HG03521 (cell line): ENCODE measurements around the gene IZUMO1.
A peak's percentile ranks its signal among the peaks of the same experiment; 100 is the strongest.
"Not testable (repeated sequence)": the region's sequence is repeated elsewhere in the genome, so short reads cannot be mapped to it uniquely, and the experiment has no call there.

ENCODE experiments used
- ATAC-seq: cut with Tn5 transposase; IDR thresholded peaks from one replicate; pipeline ENCODE4 v1.9.1; 2021; ENCODE audit warnings: mild to moderate bottlenecking, moderate library complexity; ENCODE audit not compliant: unreplicated experiment

Gene IZUMO1

GRCh38 chr19:48746738-48747575, at the start of gene IZUMO1:
Gene IZUMO1 (minus strand): TSS chr19:48746909. CDS start chr19:48745859, 1,050 bp downstream.
- no peak for ATAC-seq

DNA sequence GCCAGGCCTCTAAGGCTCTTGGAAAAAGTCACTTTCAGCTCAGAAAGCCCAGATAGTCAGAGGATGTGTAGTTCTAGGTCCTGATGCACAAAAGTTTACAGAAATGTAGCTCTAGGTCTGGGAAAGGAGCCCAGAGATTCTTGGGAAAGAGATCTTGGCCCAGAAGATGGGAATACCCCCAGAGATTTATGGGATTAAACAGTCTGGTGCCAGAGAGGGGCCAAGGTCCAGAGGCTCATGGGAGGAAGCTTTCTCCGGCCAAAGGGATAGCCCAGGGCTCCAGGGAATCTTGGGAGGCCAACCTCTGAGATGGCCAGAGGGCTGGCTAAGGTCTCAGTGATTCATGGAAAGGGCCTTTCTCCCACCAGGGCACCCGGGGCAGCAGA, 49.0 kb upstream of the IZUMO1 start:
- no peak for ATAC-seq

- ATAC-seq, result peak; percentile 79
Measured at GRCh38 chr19:48795055-48795684, 48.5 kb upstream of the IZUMO1 start.

- ATAC-seq, result no peak
Measured at GRCh38 chr19:48794291-48794690, 47.6 kb upstream of the IZUMO1 start.

DNA sequence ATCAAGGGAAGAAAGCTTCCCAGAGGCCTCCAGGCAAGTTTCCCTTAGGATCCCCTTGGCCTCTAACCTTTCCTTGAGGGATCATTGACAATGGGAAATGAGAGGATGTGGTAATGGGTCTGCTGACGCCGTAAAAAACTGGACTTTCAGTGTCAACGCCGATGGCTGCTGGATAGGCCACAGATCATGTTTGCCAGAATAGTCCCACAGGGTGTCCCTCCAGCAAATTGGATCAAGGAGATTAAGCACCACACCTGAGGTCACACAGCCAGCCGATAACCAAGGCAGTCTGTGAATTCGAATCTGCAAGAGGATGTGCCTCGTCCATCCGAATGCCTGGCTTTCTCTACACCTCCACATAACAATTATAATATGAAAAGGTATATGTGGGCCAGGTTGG, 46.6 kb upstream of the IZUMO1 start:
- ATAC-seq, result no peak

GRCh38 chr19:48787331-48787730, 40.6 kb upstream of the IZUMO1 start:
- ATAC-seq, result not testable (repeated sequence)

DNA sequence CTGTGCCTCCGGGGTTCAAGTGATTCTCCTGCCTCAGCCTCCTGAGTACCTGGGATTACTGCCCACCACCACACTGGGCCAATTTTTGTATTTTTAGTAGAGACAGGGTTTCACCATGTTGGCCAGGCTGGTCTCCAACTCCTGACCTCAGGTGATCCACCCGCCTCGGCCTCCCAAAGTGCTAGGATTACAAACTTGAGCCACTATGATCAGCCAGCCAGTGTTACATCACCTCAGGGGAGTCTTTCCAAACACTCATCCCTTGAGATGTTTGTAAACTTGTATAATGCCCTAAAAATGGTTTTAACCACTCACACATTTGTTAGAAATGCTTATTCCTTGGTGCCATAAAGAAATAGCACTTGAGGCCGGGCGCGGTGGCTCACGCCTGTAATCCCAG, 39.7 kb upstream of the IZUMO1 start:
- ATAC-seq, result not testable (repeated sequence)

DNA sequence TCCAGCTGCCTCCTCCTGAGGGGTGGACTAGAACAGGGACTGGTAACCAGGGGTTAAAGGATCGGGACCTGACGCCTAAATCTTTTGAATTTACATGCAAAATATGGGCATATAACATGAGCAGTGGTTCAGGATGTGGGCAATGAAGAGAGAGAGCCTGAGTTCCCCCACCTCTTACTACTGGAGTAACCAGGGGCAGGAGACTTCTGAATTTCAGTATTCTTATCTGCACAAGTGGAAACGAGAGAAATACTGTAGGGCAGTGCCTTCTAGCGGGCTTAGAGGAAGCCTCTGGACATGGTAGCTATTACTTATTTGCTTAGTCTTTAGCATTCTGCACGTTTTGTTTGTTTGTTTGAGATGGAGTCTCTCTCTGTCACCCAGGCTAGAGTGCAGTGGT, 37.8 kb upstream of the IZUMO1 start:
- no peak for ATAC-seq

- ATAC-seq, result no peak
Measured at GRCh38 chr19:48780631-48781391, 34.1 kb upstream of the IZUMO1 start.

- no peak for ATAC-seq
Measured at GRCh38 chr19:48779636-48780035, 32.9 kb upstream of the IZUMO1 start.

GRCh38 chr19:48777720-48778119, 31.0 kb upstream of the IZUMO1 start:
- ATAC-seq, result no peak

- ATAC-seq, result no peak
Measured at GRCh38 chr19:48777139-48777538, 30.4 kb upstream of the IZUMO1 start.

GRCh38 chr19:48772503-48772953, 25.8 kb upstream of the IZUMO1 start:
- ATAC-seq, result no peak

- no peak for ATAC-seq
Measured at GRCh38 chr19:48770734-48771472, 24.2 kb upstream of the IZUMO1 start.

DNA sequence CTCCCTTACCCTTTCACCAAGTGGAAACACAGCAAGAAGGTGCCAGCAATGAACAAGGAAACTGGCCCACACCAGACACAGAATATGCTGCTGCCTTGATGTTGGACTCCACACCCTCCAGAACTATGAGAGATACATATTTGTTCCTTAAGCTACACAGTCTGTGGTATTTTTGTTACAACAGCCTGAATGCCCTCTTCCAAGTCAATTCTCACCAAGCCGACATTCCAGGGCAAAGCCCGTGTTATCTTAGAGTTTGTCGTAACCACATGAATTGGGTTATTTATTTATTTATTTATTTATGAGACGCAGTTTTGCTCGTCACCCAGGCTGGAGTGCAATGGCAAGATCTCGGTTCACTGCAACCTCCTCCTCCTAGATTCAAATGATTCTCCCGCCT, 23.6 kb upstream of the IZUMO1 start:
- ATAC-seq, result no peak

DNA sequence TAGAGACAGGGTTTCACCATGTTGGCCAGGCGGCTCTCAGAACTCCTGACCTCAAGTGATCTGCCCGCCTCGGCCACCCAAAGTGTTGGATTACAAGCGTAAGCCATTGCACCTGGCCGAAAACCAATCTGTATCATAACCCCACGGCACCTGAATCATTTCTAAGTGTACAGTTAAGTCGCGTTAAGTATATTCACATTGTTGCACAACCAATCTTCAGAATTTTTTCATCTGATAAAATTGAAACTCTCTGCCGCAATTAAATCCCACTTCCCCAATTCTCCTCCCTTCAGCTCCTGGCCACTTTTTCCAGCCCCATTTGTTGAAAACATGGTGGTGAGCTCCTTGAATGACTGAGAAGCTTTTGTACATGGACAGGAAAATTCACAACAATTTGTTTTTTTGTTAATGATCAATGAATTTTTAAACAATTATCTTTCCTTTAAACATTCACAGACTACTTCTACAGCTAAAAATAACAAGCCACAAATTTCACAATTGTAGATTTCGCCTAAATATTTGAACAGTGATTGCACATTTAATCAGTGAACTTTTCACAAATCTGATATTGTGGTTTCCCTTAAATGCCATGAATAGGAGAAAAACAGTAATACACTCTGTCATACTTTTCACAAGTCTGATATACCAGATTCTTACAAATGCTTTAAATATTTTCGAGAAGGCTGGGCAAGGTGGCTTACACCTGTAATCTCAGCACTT, 22.4 kb upstream of the IZUMO1 start:
- ATAC-seq, result no peak

DNA sequence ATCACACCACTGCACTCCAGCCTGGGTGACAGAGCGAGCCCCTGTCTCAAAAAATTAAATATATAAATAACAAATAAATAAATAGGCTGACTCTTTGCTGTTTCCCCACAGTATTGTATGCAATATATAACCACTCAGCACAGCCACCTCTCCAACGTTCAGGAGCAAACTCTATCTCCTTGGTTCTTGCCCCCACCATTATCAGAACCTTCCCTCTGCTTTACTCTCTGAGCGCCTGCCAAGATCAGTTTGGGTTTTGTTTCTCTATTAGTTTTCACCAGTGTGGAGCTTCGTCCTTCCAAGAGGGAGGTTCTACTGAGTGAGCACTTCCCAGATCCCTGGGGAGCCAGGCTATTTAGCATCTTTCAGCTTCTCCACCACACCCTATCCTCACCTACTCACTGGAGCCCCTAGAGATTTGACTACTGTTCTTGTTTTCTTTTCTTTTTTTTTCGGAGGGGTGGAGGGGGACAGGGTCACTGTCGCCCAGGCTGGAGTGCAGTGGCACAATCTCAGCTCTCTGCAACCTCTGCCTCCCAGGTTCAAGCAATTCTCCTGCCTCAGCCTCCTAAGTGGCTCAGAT, 21.6 kb upstream of the IZUMO1 start:
- not testable (repeated sequence) for ATAC-seq

DNA sequence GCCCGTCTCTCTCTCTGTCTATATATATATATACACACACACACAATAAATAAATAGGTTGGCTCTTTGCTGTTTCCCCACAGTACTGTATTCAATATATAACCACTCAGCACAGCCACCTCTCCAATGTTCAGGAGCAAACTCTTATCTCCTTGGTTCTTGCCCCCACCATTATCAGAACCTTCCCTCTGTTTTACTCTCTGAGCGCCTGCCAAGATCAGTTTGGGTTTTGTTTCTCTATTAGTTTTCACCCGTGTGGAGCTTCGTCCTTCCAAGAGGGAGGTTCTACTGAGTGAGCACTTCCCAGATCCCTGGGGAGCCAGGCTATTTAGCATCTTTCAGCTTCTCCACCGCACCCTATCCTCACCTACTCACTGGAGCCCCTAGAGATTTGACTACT, 19.1 kb upstream of the IZUMO1 start:
- ATAC-seq, result not testable (repeated sequence)

GRCh38 chr19:48760504-48761205, 13.9 kb upstream of the IZUMO1 start:
- no peak for ATAC-seq
